ENCODE data around the gene MYLIP.

The MYLIP gene

DNA sequence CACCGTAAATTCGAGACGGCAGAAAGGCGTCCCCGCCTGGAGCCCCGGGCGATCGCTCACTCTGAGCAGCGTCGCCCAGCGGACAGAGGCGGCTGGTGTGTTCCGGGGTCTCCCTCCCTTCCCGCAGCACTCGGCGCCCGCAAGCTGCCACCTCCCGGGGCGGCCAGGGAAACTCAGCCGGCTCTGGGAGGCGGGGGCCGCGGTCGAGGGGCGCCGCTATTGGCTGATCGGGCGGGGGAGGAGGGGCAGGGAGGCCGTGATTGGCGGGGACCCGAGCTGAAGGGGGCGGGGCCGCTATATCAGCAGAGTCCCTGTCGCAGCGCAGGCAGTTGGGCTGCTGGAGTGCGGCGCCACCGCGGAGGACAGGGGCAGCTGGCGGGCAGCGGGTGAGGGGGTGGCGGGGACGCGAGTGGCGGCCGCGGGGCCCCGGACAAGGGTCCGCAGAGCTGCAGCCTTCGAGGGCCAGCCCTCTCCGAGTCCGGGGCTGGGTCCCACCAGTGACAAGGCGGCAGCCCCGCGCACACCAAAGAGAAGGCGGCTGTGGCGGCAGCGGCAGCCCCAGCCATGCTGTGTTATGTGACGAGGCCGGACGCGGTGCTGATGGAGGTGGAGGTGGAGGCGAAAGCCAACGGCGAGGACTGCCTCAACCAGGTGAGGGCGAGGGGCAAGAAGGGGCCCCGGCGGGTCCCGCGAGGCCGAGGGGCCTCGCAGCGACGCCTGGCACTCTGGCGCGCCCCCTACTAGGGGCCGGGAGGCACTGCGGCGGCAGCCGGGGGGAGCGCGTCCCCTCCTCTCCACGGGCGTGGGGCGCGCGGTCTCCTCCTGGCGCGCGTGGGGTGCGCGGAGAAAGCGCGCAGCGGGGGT is at the start of gene MYLIP:
Gene MYLIP, plus strand, starts transcription at position 328 of the 864 bp plus-strand sequence. Its CDS starts 237 bp downstream, at position 565.
- TF ChIP-seq CTCF (IDR thresholded peaks at IDR 0.05; ENCODE audit: extremely low read depth, missing control alignments): peak; percentile 78
- peak; percentile 98 for DNase-seq (ENCODE audit: low spot score)

GRCh38 chr6:16079354-16079753 is 49.5 kb upstream of the MYLIP start:
- no peak for DNase-seq (ENCODE audit: low spot score)
- no peak for TF ChIP-seq CTCF (IDR thresholded peaks at IDR 0.05; ENCODE audit: extremely low read depth, missing control alignments)

- DNase-seq (ENCODE audit: low spot score): no peak
- no peak for TF ChIP-seq CTCF (IDR thresholded peaks at IDR 0.05; ENCODE audit: extremely low read depth, missing control alignments)
These were observed 48.7 kb upstream of the MYLIP start for GRCh38 chr6:16080204-16080603.

- no peak for TF ChIP-seq CTCF (IDR thresholded peaks at IDR 0.05; ENCODE audit: extremely low read depth, missing control alignments)
- DNase-seq (ENCODE audit: low spot score): no peak
These were observed 47.6 kb upstream of the MYLIP start for GRCh38 chr6:16081326-16081725.

DNA sequence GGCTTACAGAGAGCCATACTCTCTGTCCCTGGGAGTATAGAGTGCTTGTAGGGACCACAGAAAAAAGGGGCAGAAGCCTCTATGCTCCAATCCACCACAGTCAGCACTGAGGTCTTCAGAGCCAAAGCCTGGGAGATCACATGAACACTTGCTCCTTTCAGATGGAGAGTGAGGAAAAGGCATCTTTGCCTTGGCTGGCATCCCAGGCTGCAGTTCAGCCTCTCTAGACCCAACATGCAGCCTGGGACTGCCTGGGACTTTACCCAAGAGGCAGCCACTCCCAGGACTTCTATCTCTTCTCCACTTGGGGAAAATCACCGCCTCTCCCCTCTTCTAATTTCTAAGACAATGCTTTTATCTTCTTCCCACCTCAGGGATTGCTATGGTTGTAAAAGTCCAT is 46.5 kb upstream of the MYLIP start:
- DNase-seq (ENCODE audit: low spot score): no peak
- no peak for TF ChIP-seq CTCF (IDR thresholded peaks at IDR 0.05; ENCODE audit: extremely low read depth, missing control alignments)

- TF ChIP-seq CTCF (IDR thresholded peaks at IDR 0.05; ENCODE audit: extremely low read depth, missing control alignments): no peak
- DNase-seq (ENCODE audit: low spot score): no peak
These were observed 41.9 kb upstream of the MYLIP start for GRCh38 chr6:16086965-16087364.

DNA sequence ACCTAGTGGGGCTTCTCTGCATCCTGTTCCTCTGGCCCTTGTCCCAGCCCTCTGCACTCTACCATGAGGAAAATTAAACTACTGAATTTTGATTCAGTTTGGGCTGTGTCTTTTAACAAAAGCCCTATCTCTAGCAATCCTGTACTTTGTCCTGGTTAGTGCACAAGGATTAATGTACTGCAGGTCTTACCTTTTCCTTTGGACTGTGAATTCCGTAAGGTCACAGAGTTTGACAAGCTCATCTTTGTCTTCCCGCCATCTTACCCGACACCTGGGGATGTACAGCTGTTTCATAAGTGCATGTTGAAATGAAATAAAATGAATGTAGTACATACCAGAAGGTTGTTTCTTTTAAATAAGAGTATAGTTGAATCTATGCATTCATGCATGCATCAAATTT is 41.5 kb upstream of the MYLIP start:
- TF ChIP-seq CTCF (IDR thresholded peaks at IDR 0.05; ENCODE audit: extremely low read depth, missing control alignments): no peak

More for the DNA sequence above, 41.5 kb upstream of the MYLIP start:
- no peak for DNase-seq (ENCODE audit: low spot score)

All from GM20000 (cell line).